Gastrocnemius medialis (tissue), 4 donors: Measurements from ENCODE around the gene CRTC3.

ENCODE experiments used
- CTCF ChIP-seq, 5 experiments: fragments of 450-650 bp in 3 of 5; fragments of 200-600 bp in 2 of 5; sonication (generic) in 2 of 5; IDR thresholded peaks in 4 of 5; conservative IDR thresholded peaks in 1 of 5; 1 replicate in 4 of 5; 2 replicates in 1 of 5; pipeline ENCODE4 v1.5.1; 2016 to 2019; ENCODE audit warnings: antibody characterized with exemption in 5 of 5, mild to moderate bottlenecking in 3 of 5, moderate library complexity in 3 of 5
- POLR2A ChIP-seq, 2 donors: fragments of 450-650 bp; IDR thresholded peaks; one replicate each; pipeline ENCODE4 v1.6.1; 2017; ENCODE audit warnings: antibody characterized with exemption in 2 of 2, mild to moderate bottlenecking in 2 of 2, moderate library complexity in 2 of 2

- no peak for TF ChIP-seq CTCF (IDR thresholded peaks at IDR 0.05 in 4 of 5, conservative IDR thresholded peaks at IDR 0.05 in 1 of 5)
- no peak for TF ChIP-seq POLR2A (IDR thresholded peaks at IDR 0.05)
Observed at GRCh38 chr15:90671216-90671615, 141.5 kb downstream of the CRTC3 start.
